Activated CD4-positive, alpha-beta T cell treated with anti-CD3 and anti-CD28 coated beads, Interleukin-2, amount 50 U/mL, for 4 hours (primary cell): Measurements from ENCODE around the gene GOSR2.

Experiments used
- DNase-seq, 2 experiments: peaks; one replicate each; pipeline ENCODE4 v3.0.0-alpha.2; 2020

The GOSR2 gene

GRCh38 chr17:46922804-46923635 is at the start of gene GOSR2:
Gene GOSR2, plus strand, starts transcription at chr17:46923160. Its CDS starts 33 bp downstream, at chr17:46923193.
- DNase-seq: peak; percentile 85 to 87

GRCh38 chr17:46873941-46874645 is 48.9 kb upstream of the GOSR2 start:
- DNase-seq: no peak

GRCh38 chr17:46874906-46875305 is 48.1 kb upstream of the GOSR2 start:
- DNase-seq: no peak

GRCh38 chr17:46875849-46876352 is 47.1 kb upstream of the GOSR2 start:
- no peak for DNase-seq

GRCh38 chr17:46876353-46876887 is 46.5 kb upstream of the GOSR2 start:
- DNase-seq: no peak

GRCh38 chr17:46876926-46877325 is 46.0 kb upstream of the GOSR2 start:
- no peak for DNase-seq

GRCh38 chr17:46877466-46877865 is 45.5 kb upstream of the GOSR2 start:
- no peak for DNase-seq

- DNase-seq: no peak
Measured at GRCh38 chr17:46878055-46878454, 44.9 kb upstream of the GOSR2 start.

GRCh38 chr17:46879101-46879500 is 43.9 kb upstream of the GOSR2 start:
- DNase-seq: no peak

- no peak for DNase-seq
Measured at GRCh38 chr17:46881015-46881414, 41.9 kb upstream of the GOSR2 start.

GRCh38 chr17:46882666-46883065 is 40.3 kb upstream of the GOSR2 start:
- no peak for DNase-seq

GRCh38 chr17:46883871-46884520 is 39.0 kb upstream of the GOSR2 start:
- no peak for DNase-seq

- no peak for DNase-seq
Measured at GRCh38 chr17:46884552-46884951, 38.4 kb upstream of the GOSR2 start.

GRCh38 chr17:46885415-46886309 is 37.3 kb upstream of the GOSR2 start:
- DNase-seq: no peak

- DNase-seq: no peak
Measured at GRCh38 chr17:46886310-46886663, 36.7 kb upstream of the GOSR2 start.

GRCh38 chr17:46887717-46888116 is 35.2 kb upstream of the GOSR2 start:
- DNase-seq: no peak

GRCh38 chr17:46888727-46889126 is 34.2 kb upstream of the GOSR2 start:
- DNase-seq: no peak

- no peak for DNase-seq
Measured at GRCh38 chr17:46889519-46889918, 33.4 kb upstream of the GOSR2 start.

GRCh38 chr17:46889992-46890564 is 32.9 kb upstream of the GOSR2 start:
- no peak for DNase-seq

GRCh38 chr17:46890638-46891037 is 32.3 kb upstream of the GOSR2 start:
- DNase-seq: no peak

- no peak for DNase-seq
Measured at GRCh38 chr17:46892192-46892703, 30.7 kb upstream of the GOSR2 start.

- no peak for DNase-seq
Measured at GRCh38 chr17:46894024-46894423, 28.9 kb upstream of the GOSR2 start.
